IPS-18a (cell line): ENCODE data around the gene SEZ6L2.
"Not testable (repeated sequence)": the region's sequence is repeated elsewhere in the genome, so short reads cannot be mapped to it uniquely, and the experiment has no call there.

Source experiments
- H3K27ac ChIP-seq: one replicate; pipeline ENCODE4 v1.5.1; 2013; ENCODE audit warnings: low read length
- H3K27me3 ChIP-seq: one replicate; pipeline ENCODE4 v1.6.1; 2013; ENCODE audit warnings: mild to moderate bottlenecking, low read length; ENCODE audit not compliant: control insufficient read depth, insufficient read depth
- H3K36me3 ChIP-seq: one replicate; pipeline ENCODE4 v1.6.1; 2013; ENCODE audit warnings: low read depth, low read length; ENCODE audit not compliant: control insufficient read depth
- H3K4me1 ChIP-seq: one replicate; pipeline ENCODE4 v1.6.1; 2013; ENCODE audit warnings: low read depth, low read length; ENCODE audit not compliant: control insufficient read depth
- H3K4me3 ChIP-seq: one replicate; pipeline ENCODE4 v1.5.1; 2013; ENCODE audit warnings: low read length
- H3K9ac ChIP-seq: one replicate; pipeline ENCODE4 v1.6.1; 2013; ENCODE audit warnings: mild to moderate bottlenecking, low read length, moderate library complexity
- H3K9me3 ChIP-seq: one replicate; pipeline ENCODE4 v1.6.1; 2013; ENCODE audit warnings: low read depth, low read length; ENCODE audit not compliant: control insufficient read depth

Gene SEZ6L2

DNA sequence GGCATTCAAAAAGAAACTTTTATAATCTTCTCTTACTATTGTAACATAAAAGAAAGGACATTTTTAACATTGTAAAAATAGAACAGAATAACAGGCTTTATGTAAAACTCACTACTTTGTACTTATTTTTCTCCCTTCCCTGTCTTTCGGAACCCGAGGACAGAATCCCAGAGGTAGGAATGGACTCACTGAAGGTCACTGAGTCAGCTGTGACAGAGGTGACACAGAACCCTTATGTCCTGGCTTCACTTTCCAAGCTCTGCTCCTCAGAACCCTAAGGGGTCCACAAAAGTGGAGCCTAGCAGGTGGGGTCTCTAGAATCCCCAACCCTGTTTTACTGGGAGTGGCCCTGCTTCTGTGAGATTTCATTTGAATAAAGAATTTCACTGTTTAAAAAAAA lies 23.0 kb upstream of the SEZ6L2 start:
- Histone ChIP-seq H3K36me3 (no peaks in the 10 kb centered on the region), H3K9ac (no peak overlapping the region)

DNA sequence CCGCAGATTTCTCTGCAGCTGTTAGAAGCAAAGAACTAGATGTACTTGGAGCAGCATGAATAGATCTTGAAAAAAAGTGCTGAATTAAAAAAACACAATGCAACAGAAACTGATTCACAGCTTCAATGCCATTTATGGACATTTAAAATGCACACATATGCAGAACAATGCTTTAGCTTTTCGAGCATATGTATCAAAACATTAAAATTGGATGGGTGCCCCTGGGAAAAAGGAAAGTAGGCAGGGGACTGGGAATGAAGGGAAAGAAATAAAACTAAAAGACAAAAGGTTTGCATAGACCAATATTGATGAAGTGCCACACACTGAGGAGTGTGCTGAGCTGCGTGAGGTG lies 21.7 kb upstream of the SEZ6L2 start:
- Histone ChIP-seq H3K4me1 (no peaks in the 10 kb centered on the region), H3K9ac (no peak overlapping the region), H3K27me3 (no peaks in the 10 kb centered on the region), H3K36me3 (no peaks in the 10 kb centered on the region), H3K4me3 (no peak overlapping the region), H3K9me3 (no peaks in the 10 kb centered on the region), H3K27ac (no peak overlapping the region)

More for the DNA sequence above, 23.0 kb upstream of the SEZ6L2 start:
- Histone ChIP-seq H3K27ac (no peak overlapping the region), H3K9me3 (no peaks in the 10 kb centered on the region), H3K27me3 (no peaks in the 10 kb centered on the region), H3K4me3 (no peak overlapping the region), H3K4me1 (peaks cover 5% of the 10 kb centered on the region)

DNA sequence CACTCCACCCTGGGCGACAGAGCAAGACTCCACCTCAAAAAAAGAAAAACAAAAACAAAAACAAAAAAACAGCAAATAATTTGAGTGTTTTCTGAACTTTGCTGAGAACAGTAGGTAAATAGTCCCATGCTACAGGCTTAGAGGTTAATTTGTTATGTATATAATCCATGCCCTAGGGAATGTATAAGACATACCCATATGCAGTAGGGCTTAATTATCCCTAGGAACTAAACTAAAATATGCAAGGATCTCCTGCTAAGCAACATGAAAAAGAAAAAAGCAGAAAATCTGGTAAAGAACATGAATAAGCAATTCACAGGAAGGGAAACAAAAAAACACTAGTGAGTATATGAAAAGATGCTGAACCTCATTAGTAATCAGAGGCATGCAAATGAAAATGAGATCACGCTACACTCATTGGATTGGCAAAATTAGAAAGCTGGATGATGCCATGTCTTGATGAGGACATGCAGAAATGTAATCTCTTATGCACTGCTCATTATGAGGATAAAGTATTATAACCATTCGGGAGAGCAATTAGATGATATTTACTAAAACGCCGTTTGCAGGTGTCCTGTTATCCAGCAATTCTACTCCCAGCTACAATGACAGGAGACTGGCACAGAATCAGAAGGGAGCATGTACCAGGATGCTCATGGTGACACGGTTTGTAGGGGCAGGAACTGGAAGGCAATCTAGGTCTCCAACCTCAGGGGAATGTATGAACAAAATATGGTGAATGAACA lies 21.1 kb upstream of the SEZ6L2 start:
- no peaks in the 10 kb centered on the region for H3K9me3 ChIP-seq

DNA sequence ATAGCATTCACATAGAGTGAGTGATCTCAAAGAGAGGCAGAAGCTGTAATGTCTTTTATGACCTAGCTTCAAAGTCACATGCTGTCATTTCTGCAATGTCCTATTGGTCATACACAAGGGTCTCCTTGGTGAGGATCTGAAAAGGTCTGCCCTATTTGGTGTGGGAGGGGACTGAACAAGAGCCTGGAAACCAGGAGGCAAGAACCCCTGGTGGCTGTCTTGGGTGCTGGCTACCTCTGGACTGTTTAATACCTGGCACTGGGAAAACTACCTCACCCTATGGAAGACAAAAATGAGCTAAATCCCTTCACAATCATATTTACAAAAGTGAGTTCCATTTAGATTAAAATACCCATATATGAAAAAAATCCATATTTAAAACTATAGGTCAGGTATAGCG lies 17.6 kb upstream of the SEZ6L2 start:
- Histone ChIP-seq H3K27me3 (no peaks in the 10 kb centered on the region), H3K27ac (no peak overlapping the region), H3K9me3 (no peaks in the 10 kb centered on the region), H3K4me1 (no peaks in the 10 kb centered on the region), H3K9ac (no peak overlapping the region), H3K36me3 (no peaks in the 10 kb centered on the region), H3K4me3 (no peak overlapping the region)

More for the DNA sequence above, 21.1 kb upstream of the SEZ6L2 start:
- no peak overlapping the region for H3K4me3 ChIP-seq
- H3K27ac ChIP-seq = no peak overlapping the region
- no peak overlapping the region for H3K9ac ChIP-seq
- H3K4me1 ChIP-seq = no peaks in the 10 kb centered on the region
- H3K36me3 ChIP-seq = no peaks in the 10 kb centered on the region
- no peaks in the 10 kb centered on the region for H3K27me3 ChIP-seq

DNA sequence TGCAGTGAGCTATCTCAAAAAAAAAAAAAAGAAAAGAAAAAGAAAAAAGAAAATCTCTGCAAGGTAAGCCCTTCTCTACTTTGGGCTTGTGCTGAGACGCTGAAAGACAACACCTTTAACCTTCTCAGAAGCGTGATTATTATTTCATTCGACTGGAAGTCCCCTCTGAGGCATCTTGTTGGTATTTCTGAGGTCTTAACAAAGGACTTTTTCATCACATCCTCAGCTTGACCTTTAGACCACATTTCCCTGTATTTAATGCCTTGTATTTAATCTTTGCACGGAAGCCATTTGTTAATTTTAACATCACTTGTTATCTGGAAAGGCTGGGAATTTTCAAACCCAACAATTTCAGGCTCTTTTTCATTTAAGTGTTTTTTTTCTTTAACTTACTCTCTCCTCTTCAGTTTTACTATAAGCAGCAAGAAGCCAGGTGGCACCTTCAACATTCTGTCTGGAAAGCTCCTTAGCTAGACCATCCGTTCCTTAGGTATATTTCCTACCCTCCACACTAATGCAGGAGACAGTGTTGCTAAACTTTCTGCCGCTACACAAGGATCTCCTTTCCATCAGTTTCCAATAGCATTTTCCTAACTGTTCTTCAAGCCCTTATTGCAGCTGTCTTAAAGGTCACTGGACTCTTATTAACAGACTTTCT lies 16.4 kb upstream of the SEZ6L2 start:
- Histone ChIP-seq H3K27ac (no peak overlapping the region), H3K27me3 (no peaks in the 10 kb centered on the region), H3K9ac (no peak overlapping the region), H3K9me3 (no peaks in the 10 kb centered on the region), H3K36me3 (no peaks in the 10 kb centered on the region), H3K4me3 (no peak overlapping the region), H3K4me1 (no peaks in the 10 kb centered on the region)

DNA sequence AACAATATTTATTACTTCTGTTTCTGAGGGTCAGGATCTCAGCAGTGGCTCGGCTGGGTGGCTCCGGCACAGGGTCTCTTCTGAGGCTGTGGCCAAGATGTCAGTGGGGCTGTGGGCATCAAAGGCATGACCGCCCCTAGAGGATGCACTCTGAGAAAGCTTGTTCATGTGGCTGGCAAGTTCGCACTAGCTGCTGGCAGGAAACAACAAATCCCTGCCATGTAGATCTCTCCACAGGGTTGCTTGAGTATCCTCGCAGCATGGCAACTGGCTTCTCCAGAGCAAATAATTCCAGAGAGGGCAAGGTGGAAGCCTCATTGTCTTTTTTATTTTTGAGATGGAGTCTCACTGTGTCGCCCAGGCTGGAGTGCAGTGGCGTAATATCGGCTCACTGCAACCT lies 14.2 kb upstream of the SEZ6L2 start:
- Histone ChIP-seq H3K27ac (no peak overlapping the region), H3K36me3 (no peaks in the 10 kb centered on the region), H3K4me1 (no peaks in the 10 kb centered on the region), H3K4me3 (no peak overlapping the region), H3K9me3 (no peaks in the 10 kb centered on the region), H3K27me3 (no peaks in the 10 kb centered on the region), H3K9ac (no peak overlapping the region)

DNA sequence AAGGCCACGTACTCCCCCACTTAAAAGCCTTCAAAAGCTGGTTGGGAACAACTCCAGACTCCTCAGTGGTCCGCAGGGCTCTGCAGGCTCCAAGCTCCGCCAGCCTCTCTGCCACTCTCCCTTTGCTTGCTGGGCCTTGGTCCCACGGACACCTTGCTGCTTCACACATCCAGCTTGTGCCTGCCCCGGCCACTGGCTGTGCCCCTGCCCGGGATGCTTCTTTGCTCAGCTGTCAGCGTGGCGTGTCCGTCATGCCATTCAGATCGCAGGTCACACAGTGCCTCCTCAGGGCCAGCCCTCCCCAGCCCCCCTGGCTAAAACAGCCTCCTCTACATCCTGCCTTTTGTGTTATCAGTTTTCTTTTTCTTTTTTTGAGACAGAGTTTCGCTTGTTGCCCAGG lies 12.7 kb upstream of the SEZ6L2 start:
- no peaks in the 10 kb centered on the region for H3K4me1 ChIP-seq
- H3K4me3 ChIP-seq = no peak overlapping the region
- no peaks in the 10 kb centered on the region for H3K36me3 ChIP-seq
- H3K27ac ChIP-seq = no peak overlapping the region
- no peaks in the 10 kb centered on the region for H3K27me3 ChIP-seq
- no peaks in the 10 kb centered on the region for H3K9me3 ChIP-seq
- no peak overlapping the region for H3K9ac ChIP-seq

DNA sequence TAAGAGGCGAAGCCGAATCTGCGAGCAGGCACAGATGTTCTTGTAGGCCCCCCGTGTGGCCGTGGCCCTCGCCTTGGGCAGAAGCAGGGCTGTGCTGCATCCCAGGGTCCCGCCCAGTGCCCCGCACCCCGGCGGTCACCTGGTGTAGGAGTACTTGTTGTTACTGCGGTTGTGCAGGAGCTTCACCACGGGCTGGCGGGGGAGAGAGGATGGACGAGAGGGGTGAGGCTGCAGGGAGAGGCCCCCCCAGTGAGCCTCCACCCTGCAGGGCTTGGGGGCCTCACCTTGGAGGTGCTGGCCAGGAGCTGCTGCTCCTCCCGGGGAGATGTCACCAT lies 12.3 kb upstream of the SEZ6L2 start:
- H3K4me3 ChIP-seq = no peak overlapping the region
- H3K9ac ChIP-seq = no peak overlapping the region
- no peaks in the 10 kb centered on the region for H3K9me3 ChIP-seq
- no peaks in the 10 kb centered on the region for H3K36me3 ChIP-seq
- no peak overlapping the region for H3K27ac ChIP-seq
- no peaks in the 10 kb centered on the region for H3K4me1 ChIP-seq
- no peaks in the 10 kb centered on the region for H3K27me3 ChIP-seq

DNA sequence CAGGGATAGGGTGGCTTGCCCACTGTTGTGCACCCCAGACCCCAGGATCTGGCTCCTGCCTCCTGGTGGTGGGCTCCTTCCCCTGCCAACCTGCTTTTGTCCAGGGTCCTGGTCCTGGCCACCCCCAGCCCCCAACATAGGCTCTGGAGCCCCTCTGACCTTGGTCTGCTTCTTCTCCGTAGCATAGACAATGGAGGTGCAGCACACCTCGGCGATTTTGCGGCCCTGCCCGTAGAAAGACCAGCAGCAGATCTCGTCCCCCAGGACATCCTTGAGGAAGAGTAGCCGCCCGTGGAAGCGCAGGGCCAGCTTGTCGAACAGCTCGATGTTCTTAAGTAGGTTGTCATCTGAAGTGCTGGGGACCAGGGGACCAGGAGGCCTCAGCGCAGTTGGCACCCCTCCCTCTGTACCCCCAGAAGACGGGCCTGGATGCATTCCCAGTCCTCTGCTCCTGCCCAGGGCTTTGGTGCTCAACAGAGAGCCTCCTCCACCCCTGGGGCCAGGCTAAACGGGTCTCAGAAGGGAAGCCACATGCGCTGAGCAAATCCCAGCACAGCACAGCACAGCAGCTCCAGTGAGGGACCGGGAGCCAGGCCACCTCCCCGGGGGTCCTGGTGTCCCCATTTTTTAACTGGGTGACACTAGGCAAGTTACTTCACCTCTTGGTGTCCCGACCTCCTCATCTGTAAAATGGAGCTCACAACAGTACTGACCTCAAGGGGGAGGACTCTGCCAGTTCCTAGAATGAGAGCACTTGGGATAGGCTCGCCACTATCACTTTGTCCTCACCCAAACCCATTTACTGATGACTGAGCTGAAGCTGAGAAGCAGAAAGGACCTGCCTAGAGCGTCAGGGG lies 11.7 kb upstream of the SEZ6L2 start:
- Histone ChIP-seq H3K27me3 (no peaks in the 10 kb centered on the region), H3K4me3 (no peak overlapping the region), H3K27ac (no peak overlapping the region), H3K9ac (no peak overlapping the region), H3K9me3 (no peaks in the 10 kb centered on the region), H3K4me1 (no peaks in the 10 kb centered on the region), H3K36me3 (no peaks in the 10 kb centered on the region)

DNA sequence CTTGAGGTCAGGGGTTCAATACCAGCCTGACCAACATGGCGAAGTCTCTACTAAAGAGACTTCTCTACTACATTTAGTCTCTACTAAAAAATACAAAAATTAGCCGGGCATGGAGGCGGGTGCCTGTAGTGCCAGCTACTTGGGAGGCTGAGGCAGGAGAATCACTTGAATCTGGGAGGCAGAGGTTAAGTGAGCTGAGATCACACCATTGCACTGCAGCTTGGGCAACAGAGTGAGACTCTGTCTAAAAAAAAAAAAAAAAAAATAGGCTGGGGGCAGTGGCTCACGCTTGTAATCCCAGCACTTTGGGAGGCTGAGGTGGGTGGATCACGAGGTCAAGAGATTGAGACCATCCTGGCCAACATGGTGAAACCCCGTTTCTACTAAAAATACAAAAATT lies 10.5 kb upstream of the SEZ6L2 start:
- H3K36me3 ChIP-seq, H3K9me3 ChIP-seq, H3K9ac ChIP-seq, H3K27ac ChIP-seq, H3K4me3 ChIP-seq, H3K27me3 ChIP-seq, H3K4me1 ChIP-seq: not testable (repeated sequence)

DNA sequence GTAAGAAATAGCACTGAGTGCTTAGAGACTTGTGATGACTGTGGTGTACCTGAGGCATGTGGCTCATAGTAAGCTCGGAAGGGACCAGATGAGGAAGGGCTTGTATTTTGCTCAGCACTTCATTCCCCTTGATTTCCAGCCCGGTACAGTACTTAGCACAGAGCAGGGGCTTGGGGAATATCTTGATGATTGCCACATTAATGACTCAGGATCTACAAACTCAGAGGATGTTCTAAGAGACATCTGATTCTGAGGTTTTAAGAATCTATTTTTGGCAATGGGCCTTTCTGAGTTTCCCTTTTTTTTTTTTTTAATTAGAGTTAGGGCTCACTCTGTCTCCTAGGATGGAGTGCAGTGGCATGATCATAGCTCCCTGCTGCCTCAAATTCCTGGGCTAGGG lies 10.0 kb upstream of the SEZ6L2 start:
- no peak overlapping the region for H3K4me3 ChIP-seq
- no peak overlapping the region for H3K9ac ChIP-seq
- H3K27ac ChIP-seq = no peak overlapping the region
- H3K4me1 ChIP-seq = no peaks in the 10 kb centered on the region
- H3K27me3 ChIP-seq = no peaks in the 10 kb centered on the region
- H3K36me3 ChIP-seq = no peaks in the 10 kb centered on the region
- no peaks in the 10 kb centered on the region for H3K9me3 ChIP-seq
